GM12878 (cell line): Measurements from ENCODE around the gene SMIM10L1. TPM values are rescaled to one million over a fixed set of nuclear protein-coding genes. Genes with fewer than 3 reads are reported as not detected.

Experiments used
- ATAC-seq: fragments of 200-7000 bp; cut with Tn5 transposase; 3 replicates; pipeline ENCODE4 v1.9.1; 2020; ENCODE audit warnings: mild to moderate bottlenecking, moderate library complexity
- BruUV-seq: library from RNA; stranded (reverse); fragments of 400-500 nt; replicated peaks from 2 replicates; lab custom pipeline; 2021; lab: Mats Ljungman, UMichigan
- CTCF ChIA-PET: fragments of 300-600 bp; sonication (Branson Sonifier 250); formaldehyde crosslinking; extraction: SDS; loops from one replicate; lab custom pipeline; 2021; ENCODE audit warnings: inconsistent platforms; lab: Yijun Ruan, JAX
- POLR2A ChIA-PET: fragments of 350-600 bp; formaldehyde crosslinking; extraction: SDS; loops from one replicate; lab custom pipeline; 2021; ENCODE audit warnings: inconsistent platforms; lab: Charles Lee
- RAD21 ChIA-PET: fragments of 300-600 bp; sonication (Branson Sonifier 250); formaldehyde crosslinking; loops from one replicate; lab custom pipeline; 2023; ENCODE audit warnings: antibody characterized with exemption; ENCODE audit not compliant: unreplicated experiment; lab: Charles Lee
- SMC1A ChIA-PET: fragments of 300-600 bp; sonication (Branson Sonifier 250); formaldehyde crosslinking; loops from one replicate; lab custom pipeline; 2023; ENCODE audit not compliant: unreplicated experiment, uncharacterized antibody; lab: Charles Lee
- DNase-seq: peaks from one replicate; pipeline ENCODE4 v3.0.0-alpha.2; 2011; ENCODE audit warnings: low read depth, low spot score
- FAIRE-seq: peaks from 3 replicates; lab custom pipeline; 2011; peaks lifted over from hg19 to GRCh38; lab: Jason Lieb, UNC
- H2AFZ ChIP-seq: 2 replicates; pipeline ENCODE4 v1.6.0; 2011; ENCODE audit warnings: low read depth, low read length, control low read depth; ENCODE audit not compliant: control insufficient read depth
- H3K27ac ChIP-seq: 2 replicates; pipeline ENCODE4 v1.5.1; 2011; ENCODE audit warnings: control low read depth; ENCODE audit not compliant: control insufficient read depth, insufficient read depth
- H3K27me3 ChIP-seq, 2 experiments: replicated peaks in 1 of 2; 2 replicates each; pipeline versions ENCODE4 v1.6.0 to v1.6.1; 2011; ENCODE audit warnings: low read length in 1 of 2; ENCODE audit not compliant: control insufficient read depth in 2 of 2, insufficient read depth in 2 of 2
- H3K36me3 ChIP-seq, 2 experiments: 2 replicates each; pipeline ENCODE4 v1.5.1; 2011; ENCODE audit warnings: low read length in 1 of 2; ENCODE audit not compliant: control insufficient read depth in 2 of 2, insufficient read depth in 2 of 2
- H3K4me1 ChIP-seq: 2 replicates; pipeline ENCODE4 v1.6.1; 2011; ENCODE audit warnings: mild to moderate bottlenecking, low read length, moderate library complexity, mixed read lengths; ENCODE audit not compliant: control insufficient read depth, insufficient read depth
- H3K4me2 ChIP-seq: 2 replicates; pipeline ENCODE4 v1.6.0; 2011; ENCODE audit warnings: control low read depth; ENCODE audit not compliant: control insufficient read depth, insufficient read depth
- H3K4me3 ChIP-seq: fragments of 200-600 bp; sonication (generic); 2 replicates; pipeline ENCODE4 v1.5.1; 2016
- H3K79me2 ChIP-seq: 2 replicates; pipeline ENCODE4 v1.6.0; 2011; ENCODE audit warnings: low read length; ENCODE audit not compliant: control insufficient read depth, insufficient read depth
- H3K9ac ChIP-seq: 2 replicates; pipeline ENCODE4 v1.8.0; 2011; ENCODE audit warnings: low read length, control low read depth, mixed read lengths; ENCODE audit not compliant: control insufficient read depth, insufficient read depth
- H3K9me3 ChIP-seq: replicated peaks from 3 replicates; pipeline ENCODE4 v1.5.1; 2011; ENCODE audit warnings: mild to moderate bottlenecking, low read length; ENCODE audit not compliant: control insufficient read depth, insufficient read depth
- H4K20me1 ChIP-seq: 2 replicates; pipeline ENCODE4 v1.6.0; 2011; ENCODE audit not compliant: control insufficient read depth, insufficient read depth
- BCL11A ChIP-seq: IDR thresholded peaks from 2 replicates; pipeline ENCODE4 v1.6.1; 2011; ENCODE audit warnings: low read depth, low read length
- CEBPB ChIP-seq, 2 experiments: fragments of 150-350 bp in 1 of 2; IDR thresholded peaks; 2 replicates each; pipeline ENCODE4 v1.6.1; 2012 to 2014; ENCODE audit warnings: low read depth in 2 of 2, low read length in 2 of 2, borderline replicate concordance in 1 of 2, inconsistent platforms in 1 of 2
- NBN ChIP-seq: fragments of 450-650 bp; IDR thresholded peaks from 2 replicates; pipeline ENCODE4 v1.6.1; 2016
- SRF ChIP-seq, 2 experiments: IDR thresholded peaks; 2 replicates each; pipeline ENCODE4 v1.6.1; 2011; ENCODE audit warnings: low read depth in 2 of 2, low read length in 2 of 2, mild to moderate bottlenecking in 1 of 2, moderate library complexity in 1 of 2
- in situ Hi-C: fragments of 300-500 bp; cut with MboI; formaldehyde crosslinking; loops from 9 replicates; pipeline ENCODE4 v1.14.3; 2018; ENCODE audit warnings: mixed read lengths
- intact Hi-C: fragments of 100-400 bp; cut with micrococcal nuclease; formaldehyde crosslinking; loops from one replicate; pipeline ENCODE4 v1.14.2; 2022; ENCODE audit not compliant: unreplicated experiment
- polyA plus RNA-seq, 11 experiments: library from polyadenylated mRNA; depleted of rRNA in 4 of 11; unstranded in 6 of 11; stranded (reverse) in 5 of 11; fragments of >200 nt; fragmentation: Nextera tagmentation in 4 of 11; fragmentation: Illumina TruSeq in 1 of 11; extraction: Ambion mirVana in 4 of 11; extraction: Trizol in 1 of 11; gene quantifications; 1 replicate in 1 of 11; 2 replicates in 10 of 11; pipeline versions ENCODE4 v1.2.1 to v1.2.3, GENCODE V29; 2011 to 2016; ENCODE audit warnings: inconsistent platforms in 2 of 11, missing spikeins in 2 of 11, low read depth in 1 of 11
- total RNA-seq, 4 experiments: library from RNA; depleted of rRNA in 3 of 4; stranded (reverse); fragments of >200 nt in 3 of 4; fragmentation: Illumina TruSeq in 1 of 4; extraction: Trizol in 1 of 4; gene quantifications; 2 replicates each; pipeline versions ENCODE4 v1.2.1 to v1.2.3, GENCODE V29; 2013 to 2021
- TF ChIP-seq, protein P1 (sequence below): fragments of 450-650 bp; IDR thresholded peaks from 2 replicates; pipeline ENCODE4 v1.6.1; 2017; ENCODE audit warnings: mild to moderate bottlenecking, moderate library complexity
- TF ChIP-seq, protein P2 (sequence below): fragments of 450-650 bp; IDR thresholded peaks from 2 replicates; pipeline ENCODE4 v1.6.1; 2017; ENCODE audit warnings: mild to moderate bottlenecking, low read depth, inconsistent platforms; ENCODE audit not compliant: poor library complexity, severe bottlenecking

Gene SMIM10L1
- total and polyA plus RNA-seq, 10 of the 15 experiments (the other 5 are each of a cell fraction or from before 2014, with no cell fraction given): 3.3 to 10.5 (median 7.6) TPM

DNA sequence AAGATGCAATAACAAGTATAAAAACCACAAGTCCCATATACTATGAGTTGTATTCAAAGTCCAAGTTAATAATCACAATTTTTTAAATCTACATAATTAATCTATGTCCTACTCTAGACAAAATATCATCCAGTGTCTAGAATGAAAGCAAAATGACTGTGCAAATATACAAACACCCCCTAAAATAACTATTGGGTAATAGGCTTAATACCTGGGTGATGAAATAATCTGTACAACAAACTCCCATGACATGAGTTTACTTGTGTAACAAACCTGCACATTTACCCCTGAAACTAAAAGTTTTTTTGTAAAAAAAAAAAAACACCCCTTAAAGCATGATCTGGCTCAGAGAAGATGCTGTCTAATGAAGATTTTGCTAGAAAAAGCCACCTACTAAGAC lies 11.5 kb downstream of the SMIM10L1 start:
- ChIA-PET SMC1A (no interaction called here), RAD21 (no interaction called here), CTCF (interaction anchor here (0.9 to 1.5 kb wide), 2 partner anchors 19 to 39 kb away, joined by 3 read pairs; no protein-coding TSS in a partner anchor), POLR2A (interaction anchor here (2.0 kb wide), 1 partner anchor 11 kb away, joined by 7 read pairs; the partner anchor contains the start of gene SMIM10L1)
- no peak overlapping the region for H3K4me2 ChIP-seq
- H3K79me2 ChIP-seq: no peaks in the 10 kb centered on the region
- no TSS peak for BruUV-seq
- H4K20me1 ChIP-seq: no peaks in the 10 kb centered on the region
- no peaks in the 10 kb centered on the region for H3K36me3 ChIP-seq
- FAIRE-seq (no peak), ATAC-seq (no peak), DNase-seq (no peak)
- no peaks in the 10 kb centered on the region for H3K27me3 ChIP-seq
- in situ Hi-C loops (no loop called here), intact Hi-C loops (no loop called here)
- H3K9me3 ChIP-seq: no peaks in the 10 kb centered on the region
- H3K27ac ChIP-seq: no peak overlapping the region
- H3K4me1 ChIP-seq: no peaks in the 10 kb centered on the region
- H3K9ac ChIP-seq: no peak overlapping the region
- H3K4me3 ChIP-seq: no peak overlapping the region
- no peak overlapping the region for H2AFZ ChIP-seq
- TF ChIP-seq, protein P1, sequence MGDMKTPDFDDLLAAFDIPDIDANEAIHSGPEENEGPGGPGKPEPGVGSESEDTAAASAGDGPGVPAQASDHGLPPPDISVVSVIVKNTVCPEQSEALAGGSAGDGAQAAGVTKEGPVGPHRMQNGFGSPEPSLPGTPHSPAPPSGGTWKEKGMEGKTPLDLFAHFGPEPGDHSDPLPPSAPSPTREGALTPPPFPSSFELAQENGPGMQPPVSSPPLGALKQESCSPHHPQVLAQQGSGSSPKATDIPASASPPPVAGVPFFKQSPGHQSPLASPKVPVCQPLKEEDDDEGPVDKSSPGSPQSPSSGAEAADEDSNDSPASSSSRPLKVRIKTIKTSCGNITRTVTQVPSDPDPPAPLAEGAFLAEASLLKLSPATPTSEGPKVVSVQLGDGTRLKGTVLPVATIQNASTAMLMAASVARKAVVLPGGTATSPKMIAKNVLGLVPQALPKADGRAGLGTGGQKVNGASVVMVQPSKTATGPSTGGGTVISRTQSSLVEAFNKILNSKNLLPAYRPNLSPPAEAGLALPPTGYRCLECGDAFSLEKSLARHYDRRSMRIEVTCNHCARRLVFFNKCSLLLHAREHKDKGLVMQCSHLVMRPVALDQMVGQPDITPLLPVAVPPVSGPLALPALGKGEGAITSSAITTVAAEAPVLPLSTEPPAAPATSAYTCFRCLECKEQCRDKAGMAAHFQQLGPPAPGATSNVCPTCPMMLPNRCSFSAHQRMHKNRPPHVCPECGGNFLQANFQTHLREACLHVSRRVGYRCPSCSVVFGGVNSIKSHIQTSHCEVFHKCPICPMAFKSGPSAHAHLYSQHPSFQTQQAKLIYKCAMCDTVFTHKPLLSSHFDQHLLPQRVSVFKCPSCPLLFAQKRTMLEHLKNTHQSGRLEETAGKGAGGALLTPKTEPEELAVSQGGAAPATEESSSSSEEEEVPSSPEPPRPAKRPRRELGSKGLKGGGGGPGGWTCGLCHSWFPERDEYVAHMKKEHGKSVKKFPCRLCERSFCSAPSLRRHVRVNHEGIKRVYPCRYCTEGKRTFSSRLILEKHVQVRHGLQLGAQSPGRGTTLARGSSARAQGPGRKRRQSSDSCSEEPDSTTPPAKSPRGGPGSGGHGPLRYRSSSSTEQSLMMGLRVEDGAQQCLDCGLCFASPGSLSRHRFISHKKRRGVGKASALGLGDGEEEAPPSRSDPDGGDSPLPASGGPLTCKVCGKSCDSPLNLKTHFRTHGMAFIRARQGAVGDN: no peak
- TF ChIP-seq NBN (no peak), BCL11A (no peak), CEBPB (IDR thresholded peaks at IDR 0.05; ENCODE audit: borderline replicate concordance in 1 of 2, low read depth in 2 of 2, low read length in 2 of 2) (no peak), SRF (IDR thresholded peaks at IDR 0.05; ENCODE audit: low read depth in 2 of 2, low read length in 2 of 2) (no peak)
- TF ChIP-seq, protein P2, sequence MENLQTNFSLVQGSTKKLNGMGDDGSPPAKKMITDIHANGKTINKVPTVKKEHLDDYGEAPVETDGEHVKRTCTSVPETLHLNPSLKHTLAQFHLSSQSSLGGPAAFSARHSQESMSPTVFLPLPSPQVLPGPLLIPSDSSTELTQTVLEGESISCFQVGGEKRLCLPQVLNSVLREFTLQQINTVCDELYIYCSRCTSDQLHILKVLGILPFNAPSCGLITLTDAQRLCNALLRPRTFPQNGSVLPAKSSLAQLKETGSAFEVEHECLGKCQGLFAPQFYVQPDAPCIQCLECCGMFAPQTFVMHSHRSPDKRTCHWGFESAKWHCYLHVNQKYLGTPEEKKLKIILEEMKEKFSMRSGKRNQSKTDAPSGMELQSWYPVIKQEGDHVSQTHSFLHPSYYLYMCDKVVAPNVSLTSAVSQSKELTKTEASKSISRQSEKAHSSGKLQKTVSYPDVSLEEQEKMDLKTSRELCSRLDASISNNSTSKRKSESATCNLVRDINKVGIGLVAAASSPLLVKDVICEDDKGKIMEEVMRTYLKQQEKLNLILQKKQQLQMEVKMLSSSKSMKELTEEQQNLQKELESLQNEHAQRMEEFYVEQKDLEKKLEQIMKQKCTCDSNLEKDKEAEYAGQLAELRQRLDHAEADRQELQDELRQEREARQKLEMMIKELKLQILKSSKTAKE: no peak
